ENCODE data around the gene TNFSF10. TPM values are rescaled to one million over a fixed set of nuclear protein-coding genes. Genes with fewer than 3 reads are reported as not detected.

The TNFSF10 gene
- 36.4 and 55.9 TPM in 2 replicates for total RNA-seq

GRCh38 chr3:172522871-172523818 lies at the start of gene TNFSF10:
TNFSF10 (minus strand) TSS chr3:172523430; CDS start chr3:172523384, 46 bp downstream.

Small RNA genes lying within 50 kb of the gene (small RNA-seq; reads per million reads assigned to genes)
- gene AC007919.1, result 0.29 reads per million, percentile 8 among the genes with 10 or more reads in this experiment

Other genes with a start within 250 kb of the TNFSF10 start
- not detected in 2 replicates for gene GHSR, start 75.0 kb downstream of the TNFSF10 start, total RNA-seq
- 18.6 and 33.7 TPM in 2 replicates for gene NCEH1, start 187.6 kb upstream of the TNFSF10 start, total RNA-seq
- gene ECT2, start 227.3 kb upstream of the TNFSF10 start, total RNA-seq, result 24.5 and 53.4 TPM in 2 replicates

Data from vein endothelial cell (primary cell).